SU-DHL-6 (cell line): Measurements from ENCODE around the gene RELL2.

Experiments
- EZH2phosphoT487 ChIP-seq: fragments of 200-600 bp; sonication (generic), shearing (Covaris generic); conservative IDR thresholded peaks from 2 replicates; pipeline ENCODE4 v1.6.1; 2018; ENCODE audit warnings: mild to moderate bottlenecking, antibody characterized with exemption, low read length, moderate library complexity, mixed read lengths
- TF ChIP-seq, protein P1 (sequence below): fragments of 200-600 bp; sonication (generic); IDR thresholded peaks from one replicate; pipeline ENCODE4 v1.5.1; 2017; ENCODE audit warnings: antibody characterized with exemption, mild to moderate bottlenecking, low read length, moderate library complexity; ENCODE audit not compliant: insufficient read depth, poor library complexity, severe bottlenecking

- TF ChIP-seq, protein P1, sequence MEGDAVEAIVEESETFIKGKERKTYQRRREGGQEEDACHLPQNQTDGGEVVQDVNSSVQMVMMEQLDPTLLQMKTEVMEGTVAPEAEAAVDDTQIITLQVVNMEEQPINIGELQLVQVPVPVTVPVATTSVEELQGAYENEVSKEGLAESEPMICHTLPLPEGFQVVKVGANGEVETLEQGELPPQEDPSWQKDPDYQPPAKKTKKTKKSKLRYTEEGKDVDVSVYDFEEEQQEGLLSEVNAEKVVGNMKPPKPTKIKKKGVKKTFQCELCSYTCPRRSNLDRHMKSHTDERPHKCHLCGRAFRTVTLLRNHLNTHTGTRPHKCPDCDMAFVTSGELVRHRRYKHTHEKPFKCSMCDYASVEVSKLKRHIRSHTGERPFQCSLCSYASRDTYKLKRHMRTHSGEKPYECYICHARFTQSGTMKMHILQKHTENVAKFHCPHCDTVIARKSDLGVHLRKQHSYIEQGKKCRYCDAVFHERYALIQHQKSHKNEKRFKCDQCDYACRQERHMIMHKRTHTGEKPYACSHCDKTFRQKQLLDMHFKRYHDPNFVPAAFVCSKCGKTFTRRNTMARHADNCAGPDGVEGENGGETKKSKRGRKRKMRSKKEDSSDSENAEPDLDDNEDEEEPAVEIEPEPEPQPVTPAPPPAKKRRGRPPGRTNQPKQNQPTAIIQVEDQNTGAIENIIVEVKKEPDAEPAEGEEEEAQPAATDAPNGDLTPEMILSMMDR, result no peak
- TF ChIP-seq EZH2phosphoT487, result no peak
Observed at GRCh38 chr5:141609044-141609443, 27.8 kb upstream of the RELL2 start.
